ENCODE measurements around the gene SOX12.
A peak's percentile ranks its signal among the peaks of the same experiment; 100 is the strongest.

The SOX12 gene

GRCh38 chr20:346033-346639, 20.8 kb downstream of the SOX12 start:
- no peak for TF ChIP-seq CTCF (IDR thresholded peaks at IDR 0.05)
- no peak for DNase-seq (ENCODE audit: low spot score)

GRCh38 chr20:346640-347316, 21.4 kb downstream of the SOX12 start, which contains the start of gene NRSN2:
Gene NRSN2, plus strand, starts transcription at chr20:347111. Its CDS starts 2,533 bp downstream, at chr20:349644.
- TF ChIP-seq CTCF (IDR thresholded peaks at IDR 0.05), result no peak
- H3K27ac ChIP-seq, result peak within 1 kb of the TSS; percentile 74 to 96
- no peak for DNase-seq (ENCODE audit: low spot score)
- H3K4me3 ChIP-seq, result peak within 1 kb of the TSS; percentile 86

More at GRCh38 chr20:346033-346639, 20.8 kb downstream of the SOX12 start:
- peak overlapping the region; percentile 86 for H3K4me3 ChIP-seq
- H3K27ac ChIP-seq, result peak overlapping the region; percentile 74 to 96

GRCh38 chr20:347317-347639, 21.9 kb downstream of the SOX12 start:
- DNase-seq (ENCODE audit: low spot score), result no peak
- peak overlapping the region; percentile 74 to 96 for H3K27ac ChIP-seq
- no peak for TF ChIP-seq CTCF (IDR thresholded peaks at IDR 0.05)
- H3K4me3 ChIP-seq, result peak overlapping the region; percentile 86

- no peak for TF ChIP-seq CTCF (IDR thresholded peaks at IDR 0.05)
- Histone ChIP-seq H3K27ac (peak overlapping the region; percentile 74 to 96), H3K4me3 (peak overlapping the region; percentile 86)
- DNase-seq (ENCODE audit: low spot score), result peak; percentile 94
These were observed 22.5 kb downstream of the SOX12 start for GRCh38 chr20:347640-348484.

- Histone ChIP-seq H3K4me3 (no peak overlapping the region), H3K27ac (no peak overlapping the region)
- no peak for DNase-seq (ENCODE audit: low spot score)
- TF ChIP-seq CTCF (IDR thresholded peaks at IDR 0.05), result no peak
These were observed 23.9 kb downstream of the SOX12 start for GRCh38 chr20:348972-349841.

- no peak for TF ChIP-seq CTCF (IDR thresholded peaks at IDR 0.05)
- Histone ChIP-seq H3K27ac (no peak overlapping the region), H3K4me3 (no peak overlapping the region)
- no peak for DNase-seq (ENCODE audit: low spot score)
These were observed 27.8 kb downstream of the SOX12 start for GRCh38 chr20:353166-353565.
